Hepatocyte (in vitro differentiated cells): Measurements from ENCODE around the gene ERC2. TPM values are rescaled to one million over a fixed set of nuclear protein-coding genes. Genes with fewer than 3 reads are reported as not detected.

Experiments used
- DNase-seq: peaks from one replicate; pipeline ENCODE4 v3.0.0-alpha.2; 2016; ENCODE audit warnings: low spot score
- H2AFZ ChIP-seq: fragments of 200-600 bp; sonication (generic); 2 replicates; pipeline ENCODE4 v1.6.0; 2016; ENCODE audit warnings: antibody characterized with exemption, mild to moderate bottlenecking
- H3K27ac ChIP-seq: fragments of 200-600 bp; sonication (generic); 2 replicates; pipeline ENCODE4 v1.5.1; 2016; ENCODE audit warnings: mild to moderate bottlenecking
- H3K27me3 ChIP-seq: fragments of 200-600 bp; sonication (generic); 2 replicates; pipeline ENCODE4 v1.6.1; 2016
- H3K36me3 ChIP-seq: fragments of 200-600 bp; sonication (generic); replicated peaks from 2 replicates; pipeline ENCODE4 v1.5.1; 2016; ENCODE audit warnings: low read depth; ENCODE audit not compliant: insufficient read depth
- H3K4me1 ChIP-seq: fragments of 200-600 bp; sonication (generic); 2 replicates; pipeline ENCODE4 v1.5.1; 2016; ENCODE audit warnings: mild to moderate bottlenecking, moderate library complexity; ENCODE audit not compliant: insufficient read depth
- H3K4me2 ChIP-seq: fragments of 200-600 bp; sonication (generic); 2 replicates; pipeline ENCODE4 v1.6.0; 2016
- H3K4me3 ChIP-seq: fragments of 200-600 bp; sonication (generic); 2 replicates; pipeline ENCODE4 v1.5.1; 2016; ENCODE audit warnings: mild to moderate bottlenecking
- H3K79me2 ChIP-seq: fragments of 200-600 bp; sonication (generic); 2 replicates; pipeline ENCODE4 v1.6.0; 2017; ENCODE audit warnings: mild to moderate bottlenecking
- H3K9me2 ChIP-seq: fragments of 200-600 bp; sonication (generic); replicated peaks from 2 replicates; pipeline ENCODE4 v1.6.0; 2017; ENCODE audit warnings: mild to moderate bottlenecking; ENCODE audit not compliant: insufficient read depth
- H3K9me3 ChIP-seq: fragments of 200-600 bp; sonication (generic); 2 replicates; pipeline ENCODE4 v1.5.1; 2016; ENCODE audit warnings: low read depth, mild to moderate bottlenecking
- H4K20me1 ChIP-seq: fragments of 200-600 bp; sonication (generic); 2 replicates; pipeline ENCODE4 v1.6.0; 2016; ENCODE audit warnings: mild to moderate bottlenecking; ENCODE audit not compliant: insufficient read depth, poor library complexity, severe bottlenecking
- EZH2 ChIP-seq: fragments of 200-600 bp; sonication (generic); IDR thresholded peaks from 2 replicates; pipeline ENCODE4 v1.6.1; 2016; ENCODE audit warnings: antibody characterized with exemption, mild to moderate bottlenecking, borderline replicate concordance
- EZH2phosphoT487 ChIP-seq: fragments of 200-600 bp; sonication (generic); IDR thresholded peaks from one replicate; pipeline ENCODE4 v1.6.1; 2018; ENCODE audit warnings: antibody characterized with exemption, mild to moderate bottlenecking, low read depth, moderate library complexity; ENCODE audit not compliant: unreplicated experiment, severe bottlenecking
- WGBS: methylation state at CpG from one replicate; pipeline ENCODE4 v1.1.6; 2016; ENCODE audit warnings: low lambda C conversion rate; ENCODE audit errors: missing lambda C conversion rate; 5-methylcytosine and 5-hydroxymethylcytosine counted together
- polyA plus RNA-seq: library from polyadenylated mRNA; unstranded; fragments of >200 nt; fragmentation: Nextera tagmentation; extraction: Ambion mirVana; gene quantifications from 2 replicates; pipeline ENCODE4 v1.2.1, GENCODE V29; 2016
- total RNA-seq: library from RNA; depleted of rRNA; stranded (reverse); fragments of >200 nt; gene quantifications from 2 replicates; pipeline ENCODE4 v1.2.3, GENCODE V29; 2014
- TF ChIP-seq, protein P1 (sequence below): fragments of 200-600 bp; sonication (generic); IDR thresholded peaks from 2 replicates; pipeline ENCODE4 v1.5.1; 2016; ENCODE audit warnings: antibody characterized with exemption, mild to moderate bottlenecking; ENCODE audit not compliant: poor library complexity

ERC2 gene
- total and polyA plus RNA-seq, 2 experiments from 2014 or later = 1.2 to 5.3 TPM

DNA sequence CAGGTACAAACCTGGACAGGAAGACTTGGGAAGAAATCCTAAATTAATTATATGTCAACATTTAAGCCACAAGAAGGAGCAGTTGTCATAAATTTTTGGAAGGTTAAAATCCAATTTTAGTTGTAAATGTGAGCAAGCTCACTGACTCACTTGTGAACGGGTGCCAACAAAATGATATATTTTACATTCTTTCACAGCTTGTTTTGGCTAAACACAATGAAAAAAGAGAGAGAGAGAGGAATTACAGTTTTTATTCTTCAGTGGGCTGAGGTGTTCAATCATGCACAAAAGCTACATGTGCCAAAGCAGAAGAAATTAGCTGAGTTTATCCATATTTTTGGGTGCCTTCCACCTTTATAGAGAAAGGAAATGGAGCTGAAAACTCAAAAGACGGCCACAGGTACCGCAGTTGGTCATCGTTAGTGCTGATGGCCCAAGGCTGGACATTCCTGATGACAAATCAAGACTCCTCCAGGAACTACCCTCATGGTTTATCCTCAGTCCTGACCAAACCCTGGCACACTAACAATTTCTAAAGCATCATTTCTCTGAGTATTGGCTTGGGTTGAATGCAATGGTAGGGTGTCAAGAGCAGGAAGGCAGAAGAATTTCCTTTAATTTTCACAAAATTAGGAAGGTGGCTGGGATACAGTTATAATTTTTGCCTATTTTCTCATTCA is 943.6 kb downstream of the ERC2 start:
- no peak for TF ChIP-seq EZH2phosphoT487
- no peak overlapping the region for H3K27ac ChIP-seq
- no peak overlapping the region for H3K4me3 ChIP-seq
- 95% methylated on average over 4 of the region's 4 CpGs for WGBS
- no peaks in the 10 kb centered on the region for H3K36me3 ChIP-seq
- no peaks in the 10 kb centered on the region for H4K20me1 ChIP-seq
- H3K4me2 ChIP-seq = no peak overlapping the region
- no peaks in the 10 kb centered on the region for H3K9me2 ChIP-seq
- no peaks in the 10 kb centered on the region for H3K79me2 ChIP-seq
- H3K27me3 ChIP-seq = no peaks in the 10 kb centered on the region
- H2AFZ ChIP-seq = no peak overlapping the region
- DNase-seq = no peak
- no peaks in the 10 kb centered on the region for H3K9me3 ChIP-seq
- H3K4me1 ChIP-seq = peaks cover 27% of the 10 kb centered on the region

DNA sequence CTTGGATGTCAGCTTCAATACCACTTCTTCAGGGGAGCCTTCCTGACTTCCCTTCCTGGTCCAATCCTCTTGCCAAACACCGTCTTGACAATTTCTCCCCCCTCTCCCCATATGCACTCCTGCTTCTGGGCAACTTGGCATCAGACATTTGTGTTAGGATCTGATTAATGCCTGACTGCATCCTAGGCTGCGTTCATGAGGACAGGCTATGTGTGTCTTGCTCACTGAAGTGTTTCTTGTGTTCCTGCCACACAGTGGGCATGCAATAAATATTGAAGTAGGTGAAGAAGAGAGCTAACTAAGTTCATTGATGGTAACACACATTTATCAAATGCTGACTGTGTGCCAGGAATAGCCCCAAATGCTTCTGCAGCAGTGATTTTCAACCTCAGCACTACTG is 944.8 kb downstream of the ERC2 start:
- TF ChIP-seq, protein P1, sequence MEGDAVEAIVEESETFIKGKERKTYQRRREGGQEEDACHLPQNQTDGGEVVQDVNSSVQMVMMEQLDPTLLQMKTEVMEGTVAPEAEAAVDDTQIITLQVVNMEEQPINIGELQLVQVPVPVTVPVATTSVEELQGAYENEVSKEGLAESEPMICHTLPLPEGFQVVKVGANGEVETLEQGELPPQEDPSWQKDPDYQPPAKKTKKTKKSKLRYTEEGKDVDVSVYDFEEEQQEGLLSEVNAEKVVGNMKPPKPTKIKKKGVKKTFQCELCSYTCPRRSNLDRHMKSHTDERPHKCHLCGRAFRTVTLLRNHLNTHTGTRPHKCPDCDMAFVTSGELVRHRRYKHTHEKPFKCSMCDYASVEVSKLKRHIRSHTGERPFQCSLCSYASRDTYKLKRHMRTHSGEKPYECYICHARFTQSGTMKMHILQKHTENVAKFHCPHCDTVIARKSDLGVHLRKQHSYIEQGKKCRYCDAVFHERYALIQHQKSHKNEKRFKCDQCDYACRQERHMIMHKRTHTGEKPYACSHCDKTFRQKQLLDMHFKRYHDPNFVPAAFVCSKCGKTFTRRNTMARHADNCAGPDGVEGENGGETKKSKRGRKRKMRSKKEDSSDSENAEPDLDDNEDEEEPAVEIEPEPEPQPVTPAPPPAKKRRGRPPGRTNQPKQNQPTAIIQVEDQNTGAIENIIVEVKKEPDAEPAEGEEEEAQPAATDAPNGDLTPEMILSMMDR = no peak
- TF ChIP-seq EZH2 = no peak
- no peak for TF ChIP-seq EZH2phosphoT487
- H2AFZ ChIP-seq = no peak overlapping the region
- DNase-seq = no peak
- no peak overlapping the region for H3K4me2 ChIP-seq
- H4K20me1 ChIP-seq = no peaks in the 10 kb centered on the region
- no peak overlapping the region for H3K27ac ChIP-seq
- peaks cover 35% of the 10 kb centered on the region for H3K4me1 ChIP-seq
- H3K36me3 ChIP-seq = no peaks in the 10 kb centered on the region
- no peaks in the 10 kb centered on the region for H3K9me2 ChIP-seq
- H3K27me3 ChIP-seq = no peaks in the 10 kb centered on the region
- H3K4me3 ChIP-seq = no peak overlapping the region
- no peaks in the 10 kb centered on the region for H3K79me2 ChIP-seq
- WGBS = 92% methylated on average over 2 of the region's 2 CpGs
- no peaks in the 10 kb centered on the region for H3K9me3 ChIP-seq

DNA sequence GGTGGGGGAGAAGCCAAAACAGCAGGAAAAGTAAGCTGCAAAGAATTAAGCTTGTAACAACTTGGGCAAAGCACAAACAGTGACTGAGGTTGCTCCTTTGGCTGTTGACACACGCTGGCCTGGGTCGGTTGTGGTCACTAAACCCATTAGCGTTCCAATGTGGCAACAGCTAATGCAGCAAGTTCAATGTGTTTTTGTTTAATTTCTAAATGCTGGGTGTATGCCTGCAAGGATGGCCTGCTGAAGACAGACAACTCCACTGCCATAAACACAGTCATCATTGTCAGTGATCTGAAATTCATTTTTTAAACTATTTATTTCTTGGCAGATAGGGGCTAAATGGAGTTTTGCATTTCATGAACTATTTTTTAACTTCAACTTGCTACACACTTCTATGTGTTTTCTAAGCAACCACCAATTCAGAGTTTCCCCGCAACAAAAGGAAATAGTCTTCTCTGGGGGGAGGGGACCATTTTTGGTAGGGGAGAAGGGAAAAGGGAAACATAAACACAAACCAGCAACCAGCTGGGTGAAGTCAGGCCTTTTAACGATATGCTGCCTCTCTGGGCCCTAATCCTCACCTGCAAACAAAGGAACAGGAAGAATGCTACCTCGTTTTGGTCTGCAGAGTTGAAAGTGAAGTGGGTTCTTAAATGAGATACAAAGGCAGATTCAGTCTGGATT is 946.4 kb downstream of the ERC2 start:
- no peak overlapping the region for H3K4me2 ChIP-seq
- no peak for DNase-seq
- no peaks in the 10 kb centered on the region for H3K36me3 ChIP-seq
- no peaks in the 10 kb centered on the region for H3K9me3 ChIP-seq
- H3K79me2 ChIP-seq = no peaks in the 10 kb centered on the region
- no peaks in the 10 kb centered on the region for H3K9me2 ChIP-seq
- H3K4me1 ChIP-seq = peaks cover 34% of the 10 kb centered on the region
- H3K27me3 ChIP-seq = no peaks in the 10 kb centered on the region
- H3K27ac ChIP-seq = no peak overlapping the region
- H2AFZ ChIP-seq = no peak overlapping the region
- TF ChIP-seq EZH2 = no peak
- TF ChIP-seq, protein P1 = no peak
- no peak for TF ChIP-seq EZH2phosphoT487
- H4K20me1 ChIP-seq = no peaks in the 10 kb centered on the region
- 50% methylated on average over 6 of the region's 6 CpGs for WGBS
- H3K4me3 ChIP-seq = no peak overlapping the region

DNA sequence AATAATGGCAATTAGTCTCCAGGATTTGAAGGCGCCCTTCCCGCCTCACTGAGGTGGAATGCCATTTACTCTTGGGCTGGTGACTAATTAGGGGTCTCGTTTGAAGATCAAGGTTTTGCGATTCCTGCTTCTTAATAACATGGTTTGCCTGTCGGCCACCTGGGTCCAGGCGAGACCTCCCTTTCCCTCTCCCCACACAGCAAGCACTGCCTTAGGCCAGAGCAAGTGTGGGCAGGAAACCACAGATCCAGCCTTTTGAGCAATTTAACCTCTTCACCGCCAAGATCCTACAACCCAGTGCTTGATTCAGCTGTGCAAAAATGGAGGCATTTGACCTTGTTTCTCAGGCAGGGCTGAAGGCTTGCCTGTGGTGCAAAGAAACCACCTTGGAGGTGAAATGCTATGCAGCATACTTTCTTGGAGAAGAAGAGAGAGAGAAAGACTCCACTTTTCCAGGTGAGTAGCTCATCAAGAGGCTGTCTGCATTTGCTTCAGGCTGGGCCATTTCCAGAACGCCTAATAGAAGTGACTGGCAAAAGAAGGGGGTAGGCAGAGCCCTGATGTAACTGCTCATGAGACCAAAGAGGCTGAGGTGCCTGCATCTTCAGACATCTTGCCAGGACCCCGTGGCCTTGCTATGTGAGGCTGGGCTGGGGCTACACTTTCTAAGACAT is 947.1 kb downstream of the ERC2 start:
- Histone ChIP-seq H3K4me3 (no peak overlapping the region), H3K4me1 (peaks cover 29% of the 10 kb centered on the region), H3K4me2 (no peak overlapping the region), H3K9me2 (no peaks in the 10 kb centered on the region), H3K27ac (no peak overlapping the region), H3K9me3 (no peaks in the 10 kb centered on the region), H3K27me3 (no peaks in the 10 kb centered on the region), H2AFZ (no peak overlapping the region), H3K79me2 (no peaks in the 10 kb centered on the region), H3K36me3 (no peaks in the 10 kb centered on the region), H4K20me1 (no peaks in the 10 kb centered on the region)
- DNase-seq = no peak
- WGBS = 64% methylated on average over 9 of the region's 9 CpGs
- TF ChIP-seq EZH2 (no peak), EZH2phosphoT487 (no peak)
- TF ChIP-seq, protein P1 = no peak
